Transverse colon (tissue), 4 donors: ENCODE measurements around the gene LMTK3. TPM values are rescaled to one million over a fixed set of nuclear protein-coding genes. Genes with fewer than 3 reads are reported as not detected.
A peak's percentile ranks its signal among the peaks of the same experiment; 100 is the strongest.

ENCODE experiments used
- DNase-seq: peaks from one replicate; pipeline ENCODE4 v3.0.0-alpha.2; 2019
- H3K27ac ChIP-seq, 4 donors: fragments of 200-600 bp; sonication (generic); 2 replicates each; pipeline ENCODE4 v1.5.1; 2016 to 2018; ENCODE audit warnings: inconsistent platforms in 4 of 4
- H3K27me3 ChIP-seq: fragments of 200-600 bp; sonication (generic); 2 replicates; pipeline ENCODE4 v1.5.1; 2017; ENCODE audit warnings: inconsistent platforms
- H3K36me3 ChIP-seq, 4 donors: fragments of 200-600 bp; sonication (generic); 2 replicates each; pipeline ENCODE4 v1.5.1; 2017 to 2019; ENCODE audit warnings: inconsistent platforms in 4 of 4
- H3K4me1 ChIP-seq, 4 donors: fragments of 200-600 bp; sonication (generic); 2 replicates each; pipeline ENCODE4 v1.5.1; 2017 to 2020; ENCODE audit warnings: inconsistent platforms in 4 of 4
- H3K4me3 ChIP-seq, 4 donors: fragments of 200-600 bp; sonication (generic); 1 replicate in 1 of 4; 2 replicates in 3 of 4; pipeline versions ENCODE4 v1.5.1 to v1.6.1; 2017 to 2019; ENCODE audit warnings: inconsistent platforms in 4 of 4
- H3K9me3 ChIP-seq, 2 donors: fragments of 200-600 bp; sonication (generic); 2 replicates each; pipeline ENCODE4 v1.5.1; 2017 to 2019; ENCODE audit warnings: inconsistent platforms in 2 of 2
- EP300 ChIP-seq: sonication (generic); formaldehyde crosslinking; IDR thresholded peaks from one replicate; pipeline ENCODE4 v1.6.1; 2017; ENCODE audit warnings: antibody characterized with exemption, low read depth
- POLR2A ChIP-seq: fragments of 450-650 bp; IDR thresholded peaks from one replicate; pipeline ENCODE4 v1.6.1; 2016; ENCODE audit warnings: antibody characterized with exemption, mild to moderate bottlenecking, moderate library complexity
- POLR2AphosphoS5 ChIP-seq, 3 donors: sonication (generic); formaldehyde crosslinking; IDR thresholded peaks; one replicate each; pipeline ENCODE4 v1.6.1; 2016; ENCODE audit warnings: antibody characterized with exemption in 3 of 3
- WGBS, 2 donors: methylation state at CpG; one replicate each; pipeline ENCODE4 v1.1.5; 2018; ENCODE audit warnings: low coverage in 1 of 2; 5-methylcytosine and 5-hydroxymethylcytosine counted together
- in situ Hi-C, 4 donors: fragments of 200-750 bp; cut with MboI; loops; one replicate each; pipeline versions ENCODE4 v1.15.0 to v1.15.1; 2017; ENCODE audit warnings: low sequenced_read_pairs in 3 of 4, low pct_ligation_motif_present in 1 of 4, low pct_unique_long_range_greater_than_20kb in 1 of 4
- intact Hi-C: fragments of 100-400 bp; cut with DNase I; formaldehyde crosslinking; loops from one replicate; pipeline ENCODE4 v1.15.1; 2023; ENCODE audit warnings: low total_unique reads
- total RNA-seq, 4 donors: library from RNA; depleted of rRNA; stranded (reverse); fragments of >200 nt; gene quantifications; one replicate each; pipeline ENCODE4 v1.1.0, GENCODE V29; 2016
- TF ChIP-seq, protein P1 (sequence below), 5 experiments: fragments of 200-600 bp in 3 of 5; fragments of 450-650 bp in 2 of 5; sonication (generic) in 3 of 5; IDR thresholded peaks; 1 replicate in 2 of 5; 2 replicates in 3 of 5; pipeline ENCODE4 v1.5.1; 2016 to 2017; ENCODE audit warnings: antibody characterized with exemption in 5 of 5, inconsistent platforms in 3 of 5, mild to moderate bottlenecking in 2 of 5, moderate library complexity in 1 of 5

LMTK3 gene
- total RNA-seq, 4 donors from 2014 or later, result 0.68 to 2.4 (median 1.1) TPM; not detected in 1

DNA sequence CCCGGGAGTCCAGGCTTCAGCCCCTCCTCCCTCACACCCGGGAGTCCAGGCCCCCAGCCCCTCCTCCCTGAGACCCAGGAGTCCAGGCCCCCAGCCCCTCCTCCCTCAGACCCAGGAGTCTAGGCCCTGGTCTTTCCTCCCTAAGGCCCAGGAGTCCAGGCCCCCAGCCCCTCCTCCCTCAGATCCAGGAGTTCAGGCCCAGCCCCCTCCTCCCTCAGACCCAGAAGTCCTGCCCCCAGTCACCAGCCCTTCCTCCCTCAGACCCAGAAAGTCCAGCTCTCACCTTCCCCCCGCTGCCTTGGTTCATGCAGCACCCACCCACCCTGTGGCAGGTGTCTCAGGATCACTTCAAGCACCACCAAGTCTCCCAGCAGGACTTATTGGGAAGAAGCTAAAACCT is 28.3 kb downstream of the LMTK3 start:
- intact Hi-C loops (no loop called here), in situ Hi-C loops (no loop called here)
- no peak for DNase-seq
- TF ChIP-seq, protein P1, sequence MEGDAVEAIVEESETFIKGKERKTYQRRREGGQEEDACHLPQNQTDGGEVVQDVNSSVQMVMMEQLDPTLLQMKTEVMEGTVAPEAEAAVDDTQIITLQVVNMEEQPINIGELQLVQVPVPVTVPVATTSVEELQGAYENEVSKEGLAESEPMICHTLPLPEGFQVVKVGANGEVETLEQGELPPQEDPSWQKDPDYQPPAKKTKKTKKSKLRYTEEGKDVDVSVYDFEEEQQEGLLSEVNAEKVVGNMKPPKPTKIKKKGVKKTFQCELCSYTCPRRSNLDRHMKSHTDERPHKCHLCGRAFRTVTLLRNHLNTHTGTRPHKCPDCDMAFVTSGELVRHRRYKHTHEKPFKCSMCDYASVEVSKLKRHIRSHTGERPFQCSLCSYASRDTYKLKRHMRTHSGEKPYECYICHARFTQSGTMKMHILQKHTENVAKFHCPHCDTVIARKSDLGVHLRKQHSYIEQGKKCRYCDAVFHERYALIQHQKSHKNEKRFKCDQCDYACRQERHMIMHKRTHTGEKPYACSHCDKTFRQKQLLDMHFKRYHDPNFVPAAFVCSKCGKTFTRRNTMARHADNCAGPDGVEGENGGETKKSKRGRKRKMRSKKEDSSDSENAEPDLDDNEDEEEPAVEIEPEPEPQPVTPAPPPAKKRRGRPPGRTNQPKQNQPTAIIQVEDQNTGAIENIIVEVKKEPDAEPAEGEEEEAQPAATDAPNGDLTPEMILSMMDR (IDR thresholded peaks at IDR 0.05), result no peak
- TF ChIP-seq POLR2A, result no peak
- TF ChIP-seq POLR2AphosphoS5 (IDR thresholded peaks at IDR 0.05), result no peak
- TF ChIP-seq EP300, result no peak
- Histone ChIP-seq H3K9me3 (no peaks in the 10 kb centered on the region), H3K4me1 (peaks cover 11 to 27% (median 21%) of the 10 kb centered on the region in 4 donors), H3K27ac (no peak overlapping the region), H3K4me3 (no peak overlapping the region), H3K27me3 (no peaks in the 10 kb centered on the region), H3K36me3 (no peaks in the 10 kb centered on the region)
- 92% methylated on average over 1 of the region's 3 CpGs; no CpG with 5 or more reads in 1 of the 2 donors for WGBS, 2 donors

DNA sequence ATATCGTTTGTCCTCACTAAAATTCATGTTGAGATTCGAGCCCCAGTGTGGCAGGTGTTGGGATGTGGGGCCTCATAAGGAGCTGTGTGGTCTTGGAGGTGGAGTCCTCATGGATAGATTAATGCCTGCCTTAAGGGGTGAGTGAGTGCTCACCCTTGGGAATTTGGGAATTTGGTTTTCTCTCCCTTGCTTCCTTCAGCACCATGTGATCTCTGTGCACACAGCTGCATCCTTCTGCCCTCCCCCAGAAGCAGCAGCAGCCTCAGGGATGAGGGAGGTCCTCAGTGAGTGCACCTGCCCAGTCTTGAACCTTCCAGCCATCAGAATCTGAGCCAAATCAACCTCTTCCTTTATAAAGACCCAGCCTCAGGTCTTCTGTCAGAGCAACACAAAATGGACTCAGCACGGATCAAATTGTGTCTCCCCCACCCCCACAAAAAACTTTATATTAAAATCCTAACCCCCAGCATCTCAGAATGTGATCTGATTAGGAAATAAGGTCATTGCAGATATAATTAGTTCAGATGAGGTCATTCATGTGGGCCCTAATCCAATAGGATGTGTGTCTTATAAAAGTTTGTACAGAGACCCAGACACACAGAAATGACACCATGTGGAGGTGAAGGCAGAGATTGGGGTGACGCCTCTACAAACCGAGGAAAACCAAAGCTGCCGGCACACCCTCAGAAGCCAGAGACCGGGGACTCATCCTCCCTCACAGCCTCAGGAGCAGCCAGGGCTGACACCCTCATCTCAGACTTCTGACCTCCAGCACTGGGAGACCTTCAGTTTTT is 29.6 kb downstream of the LMTK3 start:
- no peak for DNase-seq
- WGBS, 2 donors, result 50 to 77% methylated on average over 2 to 7 of the region's 7 CpGs
- intact Hi-C loops, result no loop called here
- Histone ChIP-seq H3K9me3 (no peaks in the 10 kb centered on the region), H3K4me1 (peaks cover 0 to 18% (median 13%) of the 10 kb centered on the region in 4 donors), H3K4me3 (no peak overlapping the region), H3K27me3 (no peaks in the 10 kb centered on the region), H3K36me3 (peaks cover 0 to under 1% (median 0%) of the 10 kb centered on the region in 4 donors), H3K27ac (peak overlapping the region in 1 of 4 donors; percentile 86)
- TF ChIP-seq EP300, result no peak
- TF ChIP-seq POLR2AphosphoS5 (IDR thresholded peaks at IDR 0.05), result no peak
- TF ChIP-seq POLR2A, result no peak
- TF ChIP-seq, protein P1 (IDR thresholded peaks at IDR 0.05), result no peak
- in situ Hi-C loops, result no loop called here

DNA sequence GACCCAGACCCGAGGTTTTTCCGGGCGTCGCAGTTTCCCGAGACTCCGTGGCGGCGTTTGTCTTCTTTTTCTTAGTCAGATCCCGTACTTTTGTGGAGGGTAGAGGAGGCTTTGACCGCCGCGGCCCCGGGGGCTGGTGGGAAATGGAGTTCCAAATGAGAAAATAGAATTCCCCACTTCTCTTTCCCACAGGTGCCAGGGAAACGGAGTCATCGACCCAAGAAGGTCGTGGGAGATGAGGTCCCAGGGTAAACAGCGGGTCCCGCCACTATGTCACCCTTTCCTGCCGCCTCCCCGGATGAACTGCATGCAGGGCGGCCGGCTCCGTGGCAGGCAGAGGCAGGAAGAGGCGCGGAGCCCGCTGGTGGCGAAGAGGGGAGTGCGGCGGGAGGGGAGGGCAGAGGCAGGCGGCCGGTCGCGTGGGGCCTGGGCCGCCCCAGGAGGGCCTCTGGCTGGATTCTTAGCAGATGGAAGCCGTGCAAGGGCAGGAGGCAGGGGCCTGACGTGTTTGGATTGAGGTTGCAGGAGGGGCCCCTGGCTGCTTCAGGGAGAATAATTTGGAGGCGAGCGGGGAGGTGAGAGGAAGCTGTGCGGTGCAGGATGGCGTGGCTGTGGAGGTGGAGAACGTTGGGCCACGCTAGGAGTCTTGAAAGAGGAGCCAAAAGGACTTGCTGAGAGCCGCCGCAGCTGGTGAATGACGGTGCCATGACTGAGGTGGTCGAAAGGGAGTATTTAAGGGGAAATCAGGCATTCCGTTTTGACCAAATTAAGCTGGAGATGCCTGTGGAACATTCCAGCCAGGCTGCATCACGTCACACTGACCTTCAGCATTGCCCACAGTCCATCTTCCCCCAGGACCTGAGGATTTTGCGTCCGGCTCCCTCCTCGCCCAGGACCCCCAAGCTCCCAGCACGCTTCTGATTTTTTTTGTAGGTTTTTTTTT is 30.8 kb downstream of the LMTK3 start:
- Histone ChIP-seq H3K36me3 (peaks cover 0 to 11% (median 3%) of the 10 kb centered on the region in 4 donors), H3K27ac (peak overlapping the region; percentile 70 to 87 (median 86)), H3K9me3 (no peaks in the 10 kb centered on the region), H3K27me3 (no peaks in the 10 kb centered on the region), H3K4me3 (peak overlapping the region; percentile 8 to 62 (median 44)), H3K4me1 (peaks cover 0 to 18% (median 13%) of the 10 kb centered on the region in 4 donors)
- WGBS, 2 donors, result 22 to 27% methylated on average over 22 to 52 of the region's 52 CpGs
- in situ Hi-C loops (no loop called here), intact Hi-C loops (no loop called here)
- DNase-seq, result peak; percentile 55
- TF ChIP-seq, protein P1 (IDR thresholded peaks at IDR 0.05), result no peak
- peak; percentile 37 for TF ChIP-seq POLR2A
- TF ChIP-seq POLR2AphosphoS5 (IDR thresholded peaks at IDR 0.05), result peak in 2 of 3 donors; percentile 10 to 48
- TF ChIP-seq EP300, result no peak

DNA sequence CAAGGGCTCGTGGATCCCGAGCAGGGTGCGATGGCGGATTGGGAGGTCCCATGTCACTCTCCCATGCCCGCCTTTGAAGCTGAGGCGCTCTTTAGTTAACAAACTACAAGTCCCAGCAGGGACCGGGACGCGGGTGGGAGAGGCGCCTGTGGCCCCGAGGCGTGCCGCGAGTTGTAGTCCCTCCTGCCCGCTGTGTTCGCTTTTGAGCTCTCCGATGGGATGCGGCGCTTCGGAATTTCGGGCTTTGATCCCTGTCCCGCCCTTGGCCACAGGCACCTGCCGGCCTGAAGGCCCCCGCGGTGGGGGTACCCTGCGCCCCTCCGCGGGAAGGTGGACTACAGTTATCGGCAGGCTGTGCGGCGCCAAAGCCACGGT is 31.5 kb downstream of the LMTK3 start:
- peak; percentile 57 for DNase-seq
- WGBS, 2 donors, result 52% methylated on average over 22 of the region's 32 CpGs; no CpG with 5 or more reads in 1 of the 2 donors
- TF ChIP-seq POLR2A, result no peak
- peak in 2 of 3 donors; percentile 47 for TF ChIP-seq POLR2AphosphoS5 (IDR thresholded peaks at IDR 0.05)
- no peak for TF ChIP-seq EP300
- TF ChIP-seq, protein P1 (IDR thresholded peaks at IDR 0.05), result no peak
- no peaks in the 10 kb centered on the region for H3K27me3 ChIP-seq
- H3K36me3 ChIP-seq, result peaks cover 0 to 18% (median 6%) of the 10 kb centered on the region in 4 donors
- H3K4me1 ChIP-seq, result peaks cover 0 to 18% (median 13%) of the 10 kb centered on the region in 4 donors
- in situ Hi-C loops, result no loop called here
- H3K9me3 ChIP-seq, result no peaks in the 10 kb centered on the region
- intact Hi-C loops, result no loop called here
- peak overlapping the region; percentile 8 to 62 (median 44) for H3K4me3 ChIP-seq
- peak overlapping the region; percentile 70 to 87 (median 86) for H3K27ac ChIP-seq
